ENCODE data around the gene BCL2L15.

BCL2L15 gene

GRCh38 chr1:113887402-113888175 is at the start of gene BCL2L15:
Gene BCL2L15 (minus strand): TSS chr1:113887581. CDS start chr1:113887375, 206 bp downstream.
- DNase-seq = no peak

GRCh38 chr1:113937146-113937545 is 49.8 kb upstream of the BCL2L15 start:
- no peak for DNase-seq

- no peak for DNase-seq
Measured at GRCh38 chr1:113935970-113936369, 48.6 kb upstream of the BCL2L15 start.

GRCh38 chr1:113935176-113935575 is 47.8 kb upstream of the BCL2L15 start:
- no peak for DNase-seq

GRCh38 chr1:113934511-113935055 is 47.2 kb upstream of the BCL2L15 start:
- DNase-seq = no peak

- no peak for DNase-seq
Measured at GRCh38 chr1:113934006-113934405, 46.6 kb upstream of the BCL2L15 start.

- DNase-seq = no peak
Measured at GRCh38 chr1:113931451-113931851, 44.1 kb upstream of the BCL2L15 start.

- DNase-seq = peak; percentile 74 to 86
Measured at GRCh38 chr1:113930499-113931161, 43.2 kb upstream of the BCL2L15 start.

GRCh38 chr1:113929750-113930498 is 42.5 kb upstream of the BCL2L15 start:
- DNase-seq = peak; percentile 42 to 57

GRCh38 chr1:113928941-113929749 is 41.8 kb upstream of the BCL2L15 start, which contains the start of gene HIPK1:
Gene HIPK1 (plus strand): TSS chr1:113929324.
- peak; percentile 86 to 93 for DNase-seq

- DNase-seq = peak; percentile 49 to 52
Measured at GRCh38 chr1:113928187-113928930, 41.0 kb upstream of the BCL2L15 start.

GRCh38 chr1:113924473-113924872 is 37.1 kb upstream of the BCL2L15 start:
- DNase-seq = no peak

GRCh38 chr1:113922957-113923356 is 35.6 kb upstream of the BCL2L15 start:
- DNase-seq = no peak

- DNase-seq = no peak
Measured at GRCh38 chr1:113918243-113918642, 30.9 kb upstream of the BCL2L15 start.

- DNase-seq = no peak
Measured at GRCh38 chr1:113917400-113918082, 30.2 kb upstream of the BCL2L15 start.

GRCh38 chr1:113916974-113917373 is 29.6 kb upstream of the BCL2L15 start:
- DNase-seq = no peak

- no peak for DNase-seq
Measured at GRCh38 chr1:113913887-113914664, 26.7 kb upstream of the BCL2L15 start.

GRCh38 chr1:113913312-113913668 is 25.9 kb upstream of the BCL2L15 start:
- DNase-seq = no peak

- no peak for DNase-seq
Measured at GRCh38 chr1:113912594-113913311, 25.4 kb upstream of the BCL2L15 start.

Measured in inflammatory macrophage treated with lipopolysaccharide for 1 hour (primary cell).